GM21381 (cell line): ENCODE data around the gene NLGN4X.
A peak's percentile ranks its signal among the peaks of the same experiment; 100 is the strongest.

Source experiments
- ATAC-seq: cut with Tn5 transposase; IDR thresholded peaks from one replicate; pipeline ENCODE4 v1.9.1; 2021; ENCODE audit warnings: mild to moderate bottlenecking, moderate library complexity; ENCODE audit not compliant: unreplicated experiment

The NLGN4X gene

DNA sequence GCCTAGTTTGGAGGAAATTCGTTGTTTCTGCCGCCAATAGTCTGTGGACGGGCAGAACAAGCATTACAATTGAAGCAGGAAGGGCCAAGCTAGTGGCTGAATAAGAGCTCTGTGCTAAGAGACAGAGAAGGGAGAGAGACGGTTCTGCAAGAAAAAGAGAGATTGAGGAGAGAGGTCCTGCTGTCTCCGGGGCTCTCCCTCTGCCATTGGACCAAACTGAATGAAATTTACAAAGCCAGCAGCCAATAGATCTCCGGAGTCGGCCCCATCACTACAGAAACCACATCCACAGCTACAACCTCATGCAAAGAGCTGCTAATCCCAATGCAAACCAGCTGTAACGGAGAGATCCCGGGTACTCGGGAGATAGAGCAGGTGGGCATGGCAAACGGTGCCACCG is at the start of gene NLGN4X:
Gene NLGN4X, minus strand, starts transcription at position 148 of the 400 bp plus-strand sequence. CDS start 77,401 bp downstream, outside the sequence.
- no peak for ATAC-seq

- ATAC-seq = no peak
These were observed 37.4 kb upstream of the NLGN4X start for GRCh38 chrX:6266041-6266440.

DNA sequence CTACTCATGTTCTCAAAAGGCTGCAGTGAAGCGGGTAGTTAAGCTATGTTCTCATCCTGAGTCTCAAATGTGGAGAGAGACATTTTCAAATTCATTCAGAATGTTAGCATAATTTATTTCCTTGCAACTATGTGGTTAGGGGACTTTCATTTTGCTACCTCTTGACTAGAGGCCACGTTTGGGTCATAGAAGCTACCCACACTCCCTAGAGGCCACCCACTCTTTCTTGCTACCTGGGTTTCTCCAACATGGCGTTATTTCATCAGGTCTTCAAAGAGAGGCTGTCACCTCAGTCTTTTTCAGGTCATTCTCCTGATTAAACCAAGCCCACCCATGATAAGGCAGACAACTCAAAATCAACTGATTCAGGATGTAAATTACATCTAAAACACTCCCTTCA is 34.3 kb upstream of the NLGN4X start:
- no peak for ATAC-seq

- ATAC-seq = no peak
These were observed 28.4 kb upstream of the NLGN4X start for GRCh38 chrX:6257025-6257424.

DNA sequence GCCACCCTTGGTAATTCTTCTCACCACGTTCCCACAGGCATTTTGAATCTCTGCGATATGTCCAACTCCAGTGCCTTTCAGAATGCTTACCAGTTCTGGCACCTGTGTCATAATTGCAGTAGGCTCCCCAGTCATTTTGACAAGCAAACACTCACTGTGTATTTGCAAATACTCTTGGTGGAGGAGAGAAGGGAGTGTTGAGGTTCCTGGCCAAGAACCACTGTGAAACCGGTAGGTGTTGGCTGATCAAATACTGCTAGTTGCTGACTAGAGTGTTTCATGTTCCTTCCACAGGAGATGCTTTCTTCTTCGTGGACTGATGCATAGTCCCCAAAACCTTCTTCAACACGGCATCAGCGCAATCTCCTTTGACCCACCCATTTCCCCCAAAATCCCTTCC is 16.0 kb upstream of the NLGN4X start:
- ATAC-seq = no peak

GRCh38 chrX:6238576-6238975 is 9.9 kb upstream of the NLGN4X start:
- no peak for ATAC-seq

GRCh38 chrX:6227935-6228334 is 732 bp downstream of the NLGN4X start:
- no peak for ATAC-seq

DNA sequence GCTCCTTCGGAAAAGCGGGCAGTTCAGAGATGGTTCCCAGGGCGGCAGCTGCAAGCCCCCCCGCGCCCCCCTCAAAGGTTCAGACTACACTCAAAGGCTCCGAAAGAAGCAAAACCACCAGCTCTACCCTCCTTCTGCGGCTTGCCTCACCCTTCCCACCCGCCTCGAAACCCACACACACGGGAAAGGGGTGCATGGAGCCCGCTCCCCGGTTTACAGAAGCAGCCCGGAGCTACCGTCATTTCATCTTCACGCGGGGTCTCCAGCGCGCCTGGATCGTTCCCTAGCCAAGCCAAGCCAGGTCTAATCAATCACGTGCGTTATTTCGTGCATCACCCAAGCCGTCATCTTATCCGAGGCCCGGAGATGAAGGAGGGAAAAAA is 1.2 kb downstream of the NLGN4X start:
- ATAC-seq = no peak

DNA sequence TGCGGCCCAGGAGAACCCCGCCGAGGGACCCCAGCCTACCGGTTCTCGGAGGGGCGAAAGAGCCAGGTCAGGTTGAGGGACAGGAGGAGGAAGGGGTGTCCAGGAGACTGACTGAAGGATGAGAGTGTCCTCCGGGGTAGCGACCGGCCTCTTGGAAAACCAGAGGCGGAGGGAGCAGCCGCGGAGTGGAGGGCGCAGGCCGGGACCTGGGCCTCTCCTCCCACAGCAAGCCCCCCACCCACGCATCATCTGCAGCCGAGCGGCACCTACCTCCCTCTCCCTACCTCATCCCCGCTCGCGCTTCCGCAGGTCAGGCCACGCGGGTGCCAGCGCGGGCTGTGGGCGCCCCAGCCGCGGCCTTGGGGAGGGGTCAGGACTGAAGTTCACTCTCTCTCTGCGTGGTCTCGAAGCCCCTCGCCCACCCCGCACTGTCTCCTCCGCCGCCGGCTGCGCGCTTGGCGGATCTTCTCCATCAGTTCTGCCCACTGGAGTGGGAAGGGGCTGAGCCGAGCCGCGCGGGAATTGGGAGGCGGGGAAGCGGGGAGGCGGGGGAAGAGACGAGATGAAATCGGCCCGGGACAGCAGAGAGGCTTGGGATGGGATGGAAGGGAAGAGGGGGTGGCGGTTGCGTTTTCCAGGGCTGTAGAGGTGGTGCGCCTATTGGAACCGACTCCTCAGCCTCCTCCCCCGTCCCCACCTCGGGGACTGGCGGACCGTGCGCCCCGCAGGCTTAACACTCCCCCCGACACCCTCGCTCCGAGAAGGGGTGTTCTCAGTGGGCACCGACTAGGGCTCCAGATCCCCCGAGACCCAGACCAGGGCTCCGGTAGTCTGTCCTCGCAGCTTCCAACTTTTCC is 1.8 kb downstream of the NLGN4X start:
- ATAC-seq = no peak

DNA sequence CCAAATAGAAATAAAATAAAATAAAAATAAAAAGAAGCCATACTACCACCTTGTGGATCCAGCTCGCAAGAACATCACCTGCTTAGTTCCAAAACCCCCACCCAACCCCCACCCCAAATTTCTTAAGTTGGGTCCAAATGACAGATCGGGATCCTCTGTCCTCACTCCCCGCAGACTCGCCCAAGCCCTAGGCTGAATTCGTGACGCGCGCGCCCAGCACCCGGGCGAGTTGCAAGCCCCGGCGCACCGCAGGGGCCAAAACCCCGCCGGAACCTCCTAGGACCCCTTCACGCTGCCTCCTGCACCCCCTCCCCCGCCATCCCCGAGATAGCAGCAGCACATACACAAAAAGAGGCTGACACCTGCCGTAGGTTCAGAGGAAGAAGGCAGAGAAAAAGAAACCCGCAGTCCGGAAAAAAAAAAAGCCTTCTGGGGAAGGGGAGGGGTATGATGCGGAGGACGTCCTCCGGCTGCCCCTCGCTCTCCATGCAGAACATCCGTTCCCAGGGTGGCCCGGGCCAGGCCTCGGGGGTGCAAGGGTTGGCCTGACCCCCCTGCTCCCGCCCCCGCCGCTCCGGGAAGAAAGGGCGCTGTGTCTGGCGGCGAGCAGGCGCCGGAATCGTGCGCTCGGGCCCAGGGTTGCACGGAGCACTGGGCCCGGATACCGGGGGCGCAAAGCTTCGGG is 2.6 kb downstream of the NLGN4X start:
- ATAC-seq = no peak

GRCh38 chrX:6225288-6225910 is 3.3 kb downstream of the NLGN4X start:
- no peak for ATAC-seq

DNA sequence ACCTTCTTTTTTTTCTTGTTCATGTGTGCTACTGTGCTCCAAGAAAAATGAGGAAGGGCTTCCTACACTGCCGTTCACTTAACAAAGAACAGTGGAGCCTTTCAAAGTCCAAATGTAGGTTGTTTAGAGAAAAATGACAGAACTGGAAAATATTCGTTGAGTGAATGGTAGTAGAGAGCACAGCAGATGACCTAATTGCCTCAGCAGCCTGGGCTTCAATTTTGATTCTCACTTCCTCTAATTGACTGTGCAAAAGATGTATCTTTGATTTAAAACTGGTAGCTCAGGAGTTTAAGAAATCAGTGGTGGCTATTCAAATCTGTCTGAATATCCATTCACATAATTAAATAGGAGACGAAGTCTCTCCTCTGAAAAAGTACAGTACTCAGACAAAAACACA is 5.2 kb downstream of the NLGN4X start:
- no peak for ATAC-seq

GRCh38 chrX:6210230-6210629 is 18.4 kb downstream of the NLGN4X start:
- no peak for ATAC-seq

- no peak for ATAC-seq
These were observed 25.0 kb downstream of the NLGN4X start for GRCh38 chrX:6203462-6204215.

GRCh38 chrX:6199486-6199885 is 29.2 kb downstream of the NLGN4X start:
- no peak for ATAC-seq

DNA sequence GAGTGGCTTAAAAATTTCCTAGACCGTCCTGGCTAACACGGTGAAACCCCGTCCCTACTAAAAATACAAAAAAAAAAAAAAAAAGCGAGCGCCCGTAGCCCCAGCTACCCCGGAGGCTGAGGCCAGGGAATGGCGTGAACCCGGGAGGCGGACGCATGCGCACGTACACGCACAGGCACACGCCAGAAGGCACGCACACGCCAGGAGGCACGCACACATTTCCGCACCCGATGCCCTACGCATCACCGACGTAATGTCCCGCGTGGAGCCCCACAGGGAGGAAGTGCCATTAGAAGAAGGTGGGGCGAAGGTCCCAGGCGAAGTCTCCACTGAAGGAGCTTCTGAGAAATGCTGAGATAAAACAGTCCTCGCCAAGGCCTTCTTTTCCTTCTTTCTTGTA is 41.4 kb downstream of the NLGN4X start:
- ATAC-seq = no peak

- ATAC-seq = peak; percentile 95
These were observed 43.7 kb downstream of the NLGN4X start for GRCh38 chrX:6184900-6185515.

DNA sequence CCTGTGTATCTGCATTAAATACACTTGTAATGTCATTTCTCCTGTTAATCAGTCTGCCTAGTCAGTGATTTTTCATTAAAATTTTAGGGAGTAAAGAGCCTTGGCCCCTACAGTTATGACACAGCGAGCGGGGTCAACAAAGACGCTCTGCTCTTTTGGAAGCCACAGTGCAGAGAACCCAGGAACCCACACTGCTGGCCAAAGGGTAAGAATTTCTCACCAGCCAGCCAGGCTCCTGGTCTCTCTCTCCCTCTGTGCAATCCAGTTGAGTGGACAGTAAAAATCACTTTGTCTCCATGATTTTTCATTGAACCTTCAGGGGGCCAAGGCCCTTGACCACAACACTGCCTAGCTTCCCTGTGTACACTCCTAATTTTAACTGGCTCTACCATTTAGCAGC is 52.8 kb downstream of the NLGN4X start:
- no peak for ATAC-seq

DNA sequence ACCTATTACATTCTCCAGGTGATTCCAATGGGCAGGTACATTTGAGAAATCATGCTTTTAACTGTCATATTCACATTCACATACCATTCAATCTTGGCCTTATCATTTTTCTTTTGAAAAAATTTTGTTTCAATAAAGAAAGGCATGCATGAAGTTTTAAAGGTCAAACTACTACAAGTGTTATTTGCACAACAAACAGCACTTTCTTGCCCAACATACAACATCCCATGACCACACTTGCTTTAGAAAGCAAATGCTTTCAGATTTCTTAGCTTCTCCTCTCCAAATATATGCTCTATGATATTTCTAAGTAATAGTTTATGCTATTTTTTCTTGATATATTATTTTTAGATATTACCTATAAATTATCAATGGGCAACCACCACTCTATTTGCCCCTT is 58.2 kb downstream of the NLGN4X start:
- ATAC-seq = no peak

GRCh38 chrX:6169407-6169806 is 59.3 kb downstream of the NLGN4X start:
- ATAC-seq = no peak

DNA sequence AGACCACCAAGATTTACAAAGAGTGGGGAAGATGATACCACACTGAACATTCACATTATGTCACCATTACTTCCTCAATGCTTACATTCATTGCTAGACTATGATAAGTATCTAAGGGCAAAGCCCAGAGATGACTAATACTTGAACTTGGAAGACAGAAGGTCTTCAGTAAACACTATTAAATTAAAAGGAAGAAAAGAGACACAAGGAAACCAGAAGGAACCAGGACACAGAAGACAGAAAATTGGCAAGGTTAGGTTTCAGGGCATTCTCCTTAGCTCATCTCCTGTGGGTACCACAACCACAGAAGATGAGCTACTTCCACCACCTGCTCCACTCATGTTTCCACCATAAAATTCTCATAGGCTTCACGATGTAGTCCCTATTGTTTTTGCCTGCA is 64.9 kb downstream of the NLGN4X start:
- ATAC-seq = no peak
